HG03064 (cell line): ENCODE results near the gene UTP14A.
A peak's percentile ranks its signal among the peaks of the same experiment; 100 is the strongest.

Experiments used
- ATAC-seq: cut with Tn5 transposase; IDR thresholded peaks from one replicate; pipeline ENCODE4 v1.9.1; 2021; ENCODE audit warnings: low read depth; ENCODE audit not compliant: unreplicated experiment

The UTP14A gene

DNA sequence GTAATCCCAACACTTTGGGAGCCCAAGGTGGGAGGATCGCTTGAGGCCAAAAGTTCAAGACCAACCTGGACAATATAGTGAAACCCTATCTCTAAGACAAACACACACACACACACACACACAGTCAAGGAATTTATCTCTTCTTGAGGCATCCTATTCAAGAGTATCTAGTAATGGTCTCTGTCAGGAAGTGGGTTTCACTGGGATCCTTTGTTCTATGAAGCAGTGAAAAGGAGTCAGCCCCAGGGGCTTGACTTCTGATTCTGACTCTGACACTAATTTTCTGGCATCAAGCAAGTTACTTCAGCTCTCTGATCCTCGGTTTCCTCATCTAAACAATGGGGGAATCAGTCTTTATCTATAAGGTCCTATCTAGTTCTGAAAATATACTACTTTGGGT is 34.8 kb downstream of the UTP14A start:
- no peak for ATAC-seq

DNA sequence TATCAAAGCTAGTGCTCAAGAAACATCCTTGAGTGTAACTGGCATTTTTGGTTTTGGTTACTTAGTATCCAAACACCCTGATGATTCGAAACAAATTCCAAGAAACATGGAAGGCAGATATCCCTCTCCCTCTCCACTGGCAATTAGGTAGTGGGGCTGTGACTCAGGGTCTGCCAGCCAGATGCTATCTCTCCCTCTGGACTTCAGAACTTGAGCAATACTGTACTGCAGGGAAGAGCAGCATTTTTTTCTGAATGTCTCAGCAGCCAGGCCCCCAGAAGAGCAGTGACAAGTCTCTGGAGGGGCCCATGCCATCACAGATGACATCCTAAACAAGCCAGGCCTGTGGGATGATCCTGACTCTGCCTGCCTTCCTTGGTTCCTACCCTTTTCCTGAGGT is 39.2 kb downstream of the UTP14A start:
- ATAC-seq: no peak

DNA sequence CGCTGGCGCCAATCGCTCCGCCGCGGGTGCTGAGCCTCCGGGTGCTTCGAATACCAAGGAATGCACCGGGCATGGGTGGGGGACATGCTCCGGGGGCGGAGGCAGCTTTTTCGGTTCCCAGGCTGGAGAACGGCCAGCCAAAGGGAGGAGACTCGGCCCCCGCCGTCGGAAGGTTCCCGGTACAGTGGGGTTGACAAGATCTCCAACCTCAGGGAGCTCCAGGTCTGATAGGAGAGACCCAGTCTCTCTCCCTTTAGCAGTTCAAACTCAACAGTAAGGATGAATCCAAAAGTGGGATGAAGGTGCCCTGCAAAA is 47.3 kb downstream of the UTP14A start:
- no peak for ATAC-seq

DNA sequence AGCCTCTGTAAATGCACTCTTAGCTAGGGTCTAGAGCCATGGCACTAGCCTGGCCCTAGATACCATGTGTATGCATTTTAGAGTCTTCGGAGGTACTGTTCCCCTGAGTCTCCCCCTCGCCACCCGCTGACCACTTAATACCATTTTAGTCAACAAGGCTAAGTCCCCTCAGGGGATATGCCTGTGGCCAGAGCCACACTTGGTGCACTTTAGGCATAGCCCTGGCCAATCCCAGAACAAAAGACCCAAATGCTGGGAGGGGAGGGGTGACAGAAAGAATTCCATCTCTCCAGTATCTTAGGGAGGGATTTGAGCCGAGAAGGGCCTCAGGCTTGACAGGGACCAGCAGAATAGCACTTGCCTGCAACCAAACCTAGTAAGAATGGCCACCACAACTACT is 47.9 kb downstream of the UTP14A start:
- ATAC-seq: no peak

DNA sequence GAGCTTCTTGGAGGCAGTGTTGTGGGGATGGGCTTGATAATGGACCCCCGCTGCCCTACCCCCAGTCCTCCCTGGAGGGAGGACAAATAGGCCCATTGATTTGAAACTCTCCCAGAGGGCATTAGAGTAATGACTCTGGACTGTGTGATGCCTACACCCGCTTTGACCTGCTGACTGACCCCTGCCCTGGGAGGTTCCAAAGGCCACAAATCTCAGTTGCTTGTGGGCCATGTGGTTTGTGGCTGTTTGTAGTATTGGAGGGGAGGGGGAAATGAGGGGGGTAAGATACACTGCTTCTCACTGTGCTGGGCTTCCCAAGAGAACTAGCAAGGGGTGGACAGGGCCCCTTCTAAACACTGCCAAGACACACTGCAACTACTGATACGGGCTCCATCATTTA is 48.8 kb downstream of the UTP14A start:
- no peak for ATAC-seq

DNA sequence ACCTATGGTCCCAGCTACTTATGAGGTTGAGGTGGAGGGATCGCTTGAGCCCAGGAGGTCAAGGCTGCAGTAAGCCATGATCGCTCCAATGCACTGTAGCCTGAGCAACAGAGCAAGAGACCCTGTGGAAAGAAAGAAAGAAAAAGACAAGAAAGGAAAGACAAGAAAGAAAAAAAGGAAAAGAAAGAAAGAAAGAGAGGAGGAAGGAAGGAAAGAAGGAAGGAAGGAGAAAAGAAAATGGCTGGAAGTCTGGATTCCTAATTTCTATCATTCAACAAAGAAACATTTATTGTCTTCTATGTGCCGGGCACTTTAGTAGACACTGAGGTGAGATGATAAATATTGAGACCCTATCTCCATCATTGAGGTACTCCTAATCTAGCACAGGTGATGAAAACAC is 49.7 kb downstream of the UTP14A start:
- no peak for ATAC-seq

DNA sequence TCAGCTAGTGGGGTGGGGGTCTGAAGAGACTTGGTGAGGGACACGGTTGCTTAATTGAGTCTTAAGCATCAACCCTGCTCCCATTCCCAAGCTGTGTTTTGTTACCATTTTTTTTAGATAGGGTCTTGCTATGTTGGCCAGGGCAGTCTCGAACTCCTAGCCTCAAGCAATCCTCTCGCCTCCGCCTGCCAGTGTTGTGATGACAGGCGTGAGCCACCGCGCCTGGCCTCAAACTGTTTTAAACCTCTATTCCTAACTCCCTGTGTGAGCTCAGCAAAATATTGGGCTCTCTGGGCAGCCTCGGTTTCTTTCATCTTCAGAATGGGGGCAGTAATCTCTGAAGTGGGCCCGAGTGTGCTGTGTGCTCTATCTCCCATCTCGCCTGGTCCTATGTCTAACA is 50.2 kb downstream of the UTP14A start:
- ATAC-seq: no peak

DNA sequence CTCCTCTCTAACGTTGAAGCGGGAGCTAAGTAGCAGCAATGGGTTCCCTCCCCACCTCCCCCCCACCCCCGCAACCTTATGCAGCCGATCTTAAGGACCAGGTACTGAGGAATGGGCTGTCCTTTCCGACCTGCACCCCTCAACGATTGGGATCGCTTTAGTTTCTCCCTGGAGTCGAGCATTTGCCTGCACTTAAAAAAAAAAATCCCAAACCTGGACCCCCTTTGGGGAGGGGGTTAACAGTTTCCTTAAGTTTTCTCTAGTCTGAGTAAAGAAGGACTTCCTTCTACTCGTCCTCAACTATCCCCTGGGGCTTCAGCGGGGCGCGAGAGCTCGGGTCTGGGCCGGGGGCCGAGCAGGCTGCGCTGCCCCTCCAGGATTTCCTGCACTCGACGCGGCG is 50.8 kb downstream of the UTP14A start:
- ATAC-seq: no peak

DNA sequence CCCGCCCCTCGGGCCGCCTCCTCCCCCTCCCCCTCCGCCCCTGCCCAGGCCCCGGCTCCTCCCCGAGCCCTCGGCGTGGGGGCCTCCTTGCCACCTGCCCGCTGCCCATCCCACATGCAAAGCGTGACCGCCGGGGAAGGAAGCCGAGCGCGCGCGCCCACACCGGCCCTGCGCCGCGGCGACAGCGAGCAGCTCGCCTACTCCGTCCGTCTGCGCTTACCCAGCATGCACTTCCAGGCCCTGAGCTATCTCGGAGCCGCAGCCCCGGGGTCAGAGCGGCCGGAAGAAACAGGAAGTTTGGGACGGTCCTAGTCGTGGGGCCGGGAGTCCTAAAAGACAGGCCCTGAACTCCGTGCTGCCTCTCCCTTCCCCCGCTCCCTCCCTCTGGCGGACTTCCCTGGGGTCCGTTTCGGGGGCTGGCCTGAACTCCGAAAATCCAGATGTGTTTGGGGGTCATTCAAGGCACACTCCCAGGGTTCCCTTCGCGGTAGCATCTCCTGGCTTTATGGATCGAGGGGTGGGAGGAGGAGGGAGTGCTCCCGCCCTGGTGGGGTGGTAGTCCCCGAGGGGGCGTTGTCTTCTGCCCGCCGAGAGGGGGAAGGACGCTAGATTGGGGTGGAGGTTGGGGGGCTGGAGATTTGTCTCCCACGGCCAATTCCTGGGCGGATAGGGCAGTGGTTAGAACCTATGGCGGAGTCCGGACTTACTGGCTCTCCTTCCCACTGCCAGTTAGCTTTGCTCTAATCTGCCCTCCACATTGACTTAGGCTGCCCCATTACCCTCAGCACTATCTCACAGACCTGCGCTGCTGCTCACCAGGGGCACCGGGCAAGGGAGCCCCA is 51.5 kb downstream of the UTP14A start:
- ATAC-seq: peak; percentile 59

DNA sequence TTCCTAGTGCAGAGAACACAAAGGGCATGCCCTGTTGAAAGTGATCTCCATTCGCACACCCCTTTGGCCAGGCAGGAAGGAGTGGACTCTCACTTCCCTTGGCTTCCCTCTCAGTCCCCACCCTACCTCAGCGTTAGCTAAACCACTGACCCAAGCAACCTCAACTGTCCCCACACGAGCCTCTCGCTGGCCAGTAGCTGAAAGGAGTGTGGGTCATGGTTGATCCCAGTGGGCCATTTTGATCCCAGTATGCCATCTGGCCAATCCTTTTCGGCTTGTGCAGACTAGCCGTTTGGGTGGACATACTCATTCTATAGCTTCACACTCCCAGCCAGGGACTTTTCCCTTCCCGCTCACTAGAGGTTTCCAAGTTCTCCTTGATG is 52.1 kb downstream of the UTP14A start:
- no peak for ATAC-seq

DNA sequence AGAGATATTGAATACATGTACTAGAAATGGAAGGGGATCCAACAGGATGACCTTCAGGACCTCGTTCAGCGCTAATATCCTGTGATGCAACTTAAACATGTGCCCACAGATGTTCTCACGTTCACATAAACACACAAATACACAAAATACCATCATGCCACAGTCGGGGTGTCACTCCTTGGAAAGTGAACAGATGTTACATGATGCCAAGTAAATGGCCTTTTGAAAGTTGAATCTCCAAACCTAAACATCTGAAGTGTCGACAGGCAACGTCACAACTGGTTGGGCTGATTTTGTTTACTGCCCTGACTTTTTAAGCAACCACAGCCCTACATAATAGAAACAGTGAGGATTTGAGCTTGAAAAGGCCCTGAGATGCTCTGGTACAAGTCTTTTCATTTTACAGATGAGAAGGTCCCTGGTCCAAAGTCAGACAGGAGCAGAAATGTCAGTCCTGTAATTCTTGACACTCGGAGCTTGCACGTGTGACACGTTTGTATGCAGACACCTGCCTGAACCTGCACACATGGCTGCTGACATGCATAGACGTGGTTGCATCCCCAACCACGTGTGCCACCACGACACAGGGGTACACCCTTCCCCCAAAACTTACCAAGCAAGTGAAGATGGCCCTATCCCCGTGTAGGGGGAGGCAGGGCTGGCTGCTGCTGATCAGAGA is 53.0 kb downstream of the UTP14A start:
- no peak for ATAC-seq

DNA sequence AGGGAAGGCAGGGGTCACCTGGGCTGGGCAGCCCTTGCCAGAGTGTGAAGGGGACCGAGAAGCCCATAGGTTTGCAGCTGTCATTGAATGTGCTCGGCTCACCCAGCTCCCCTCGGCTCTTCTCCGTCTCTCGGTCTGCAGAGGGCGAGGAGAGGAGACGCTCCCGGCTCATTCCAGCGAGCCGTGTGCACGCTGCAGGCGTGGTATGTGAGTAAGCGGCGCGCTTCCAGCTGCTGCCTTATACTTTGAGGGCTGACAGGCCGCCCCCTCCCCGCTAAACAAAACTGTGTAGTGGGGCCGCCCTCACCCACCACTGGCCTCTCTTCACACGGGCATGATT is 53.5 kb downstream of the UTP14A start:
- ATAC-seq: no peak

DNA sequence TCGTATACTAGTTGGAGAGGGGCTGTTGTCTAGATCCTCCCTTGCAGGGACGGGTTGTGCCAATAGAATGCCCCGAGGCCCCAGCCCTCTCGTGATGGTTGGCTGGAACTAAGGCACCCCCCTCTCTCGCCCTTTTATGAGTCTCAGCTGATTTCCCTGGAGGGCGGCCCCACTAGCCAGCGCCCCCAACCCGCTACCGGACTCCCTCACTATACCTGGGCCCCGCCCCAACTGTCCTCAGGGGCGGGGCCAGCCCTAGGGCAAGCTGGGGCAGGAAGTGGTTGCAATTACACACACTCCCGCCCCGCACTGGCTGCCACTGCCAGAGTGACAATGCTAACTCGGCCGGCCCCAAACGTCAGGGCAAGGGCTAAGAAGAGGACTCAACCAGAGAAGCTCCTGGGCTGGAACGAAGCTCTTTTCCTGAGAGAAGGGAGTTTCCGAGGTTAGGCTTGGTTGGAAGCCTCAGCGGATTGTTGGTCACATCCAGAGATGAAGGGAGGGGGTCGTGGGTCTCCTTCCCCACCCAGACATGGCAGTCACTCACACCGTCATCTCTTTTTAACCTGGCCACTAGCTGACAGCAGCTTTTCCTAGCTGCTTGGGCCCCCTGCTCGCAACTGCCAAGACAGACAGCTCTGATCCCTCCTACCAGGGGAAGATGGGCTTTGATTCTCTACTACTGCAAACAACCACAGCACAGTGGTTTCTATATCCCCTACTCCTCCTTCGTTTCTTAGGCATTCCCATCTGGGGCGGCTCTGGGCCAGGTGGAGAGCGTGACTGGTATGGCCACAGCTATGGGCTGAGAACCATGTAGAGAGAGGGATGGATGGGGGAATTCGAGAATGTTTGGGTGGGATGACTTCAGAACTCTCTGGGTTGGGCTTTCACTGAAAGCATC is 55.5 kb downstream of the UTP14A start:
- peak; percentile 94 for ATAC-seq

DNA sequence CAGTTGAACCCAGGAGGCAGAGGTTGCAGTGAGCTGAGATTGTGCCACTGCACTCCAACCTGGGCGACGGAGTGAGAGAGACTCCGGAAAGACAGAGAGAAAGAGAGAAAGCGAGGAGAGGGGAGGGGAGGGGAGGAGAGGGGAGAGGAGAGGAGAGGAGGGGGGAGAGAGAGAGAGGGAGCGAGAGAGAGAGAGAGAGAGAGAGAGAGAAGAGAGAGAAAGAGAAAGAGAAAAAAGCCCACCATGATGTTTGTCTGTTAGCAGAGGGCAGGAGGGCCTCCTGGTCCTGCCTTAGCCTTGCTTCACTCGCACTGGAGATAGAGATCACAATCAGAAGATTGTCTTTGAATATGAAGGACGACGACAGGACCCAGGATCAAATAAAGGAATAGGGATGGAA is 57.8 kb downstream of the UTP14A start:
- no peak for ATAC-seq

DNA sequence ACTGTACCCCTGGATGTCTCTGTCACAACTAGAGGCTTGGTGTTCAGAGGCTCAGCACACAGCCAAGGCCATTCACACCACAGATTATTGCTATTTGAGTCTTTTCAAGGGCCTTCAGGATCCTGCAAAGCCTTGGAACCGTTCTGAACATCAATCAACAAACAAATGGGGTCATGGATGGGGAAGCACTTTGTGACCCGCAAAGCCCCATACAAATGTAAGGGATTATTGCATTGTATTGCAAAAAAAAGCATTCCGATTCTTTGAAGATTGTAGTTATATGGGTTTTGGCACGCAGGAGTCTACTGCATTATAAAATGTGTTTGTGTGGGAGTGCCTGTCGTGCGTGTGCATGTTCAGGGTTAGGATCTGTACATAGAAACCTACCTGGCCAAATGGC is 59.2 kb downstream of the UTP14A start:
- ATAC-seq: no peak

DNA sequence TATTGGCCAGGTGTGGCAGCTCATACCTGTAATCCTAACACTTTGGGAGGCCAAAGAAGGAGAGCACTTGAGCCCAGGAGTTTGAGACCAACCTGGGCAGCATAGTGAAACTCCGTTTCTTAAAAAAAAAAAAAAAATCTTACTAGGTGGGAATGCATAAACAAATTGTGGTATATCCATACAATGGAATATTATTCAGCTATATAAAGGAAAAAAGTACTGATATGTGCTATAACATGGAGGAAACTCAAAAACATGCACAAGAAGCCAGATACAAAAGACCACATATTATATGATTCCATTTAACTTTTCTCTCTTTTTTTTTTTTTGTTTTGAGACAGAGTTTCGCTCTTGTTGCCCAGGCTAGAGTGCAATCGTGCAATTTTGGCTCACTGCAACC is 63.0 kb downstream of the UTP14A start:
- ATAC-seq: no peak

DNA sequence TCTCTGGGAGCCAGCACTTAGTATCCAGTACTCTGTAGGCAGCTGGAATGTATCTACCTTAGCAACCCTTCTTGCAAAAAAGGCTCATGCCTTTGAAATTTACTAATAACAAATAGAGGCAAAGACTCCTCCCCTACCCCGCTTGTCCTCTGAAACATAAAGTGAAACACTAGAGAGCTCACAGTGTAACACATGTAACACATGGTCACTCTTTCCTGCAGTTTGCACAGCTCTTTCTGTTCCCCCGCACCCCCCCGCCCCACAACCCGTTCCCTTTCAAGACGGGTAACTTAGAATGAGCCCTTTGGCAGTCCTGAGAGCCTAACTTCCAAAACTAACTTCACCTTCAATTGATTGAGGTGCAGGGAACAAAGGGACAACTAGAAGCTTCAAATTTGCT is 70.5 kb downstream of the UTP14A start:
- no peak for ATAC-seq
